ENCODE measurements around the gene VTI1A. TPM values are rescaled to one million over a fixed set of nuclear protein-coding genes. Genes with fewer than 3 reads are reported as not detected.
"Not testable (repeated sequence)": the region's sequence is repeated elsewhere in the genome, so short reads cannot be mapped to it uniquely, and the experiment has no call there.

The VTI1A gene
- total RNA-seq, 1 donor from 2014 or later: 29.7 TPM

DNA sequence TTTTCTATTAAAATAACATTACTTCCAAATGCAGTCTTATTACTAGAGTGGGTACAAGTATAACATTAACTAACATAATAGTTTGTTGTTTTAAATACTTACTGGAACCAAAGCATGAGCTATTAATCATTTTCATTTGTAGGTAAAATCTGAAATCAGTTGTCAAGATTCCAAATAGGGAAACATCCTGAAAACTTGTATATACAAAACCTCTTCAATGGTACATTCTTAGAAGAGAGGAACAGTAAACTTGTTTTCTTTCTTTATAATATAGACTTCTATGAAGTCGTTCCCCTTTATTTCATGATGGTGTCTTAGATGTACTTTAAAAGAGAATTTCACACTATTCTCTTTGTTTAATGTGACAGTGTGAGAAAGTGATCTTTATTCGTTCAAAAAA is 85.9 kb downstream of the VTI1A start:
- Histone ChIP-seq H3K27ac (no peak overlapping the region), H3K27me3 (no peaks in the 10 kb centered on the region), H3K9me3 (no peaks in the 10 kb centered on the region), H3K4me3 (no peak overlapping the region), H3K36me3 (no peaks in the 10 kb centered on the region), H3K4me1 (no peaks in the 10 kb centered on the region)
- DNase-seq: no peak
- TF ChIP-seq, protein P1, sequence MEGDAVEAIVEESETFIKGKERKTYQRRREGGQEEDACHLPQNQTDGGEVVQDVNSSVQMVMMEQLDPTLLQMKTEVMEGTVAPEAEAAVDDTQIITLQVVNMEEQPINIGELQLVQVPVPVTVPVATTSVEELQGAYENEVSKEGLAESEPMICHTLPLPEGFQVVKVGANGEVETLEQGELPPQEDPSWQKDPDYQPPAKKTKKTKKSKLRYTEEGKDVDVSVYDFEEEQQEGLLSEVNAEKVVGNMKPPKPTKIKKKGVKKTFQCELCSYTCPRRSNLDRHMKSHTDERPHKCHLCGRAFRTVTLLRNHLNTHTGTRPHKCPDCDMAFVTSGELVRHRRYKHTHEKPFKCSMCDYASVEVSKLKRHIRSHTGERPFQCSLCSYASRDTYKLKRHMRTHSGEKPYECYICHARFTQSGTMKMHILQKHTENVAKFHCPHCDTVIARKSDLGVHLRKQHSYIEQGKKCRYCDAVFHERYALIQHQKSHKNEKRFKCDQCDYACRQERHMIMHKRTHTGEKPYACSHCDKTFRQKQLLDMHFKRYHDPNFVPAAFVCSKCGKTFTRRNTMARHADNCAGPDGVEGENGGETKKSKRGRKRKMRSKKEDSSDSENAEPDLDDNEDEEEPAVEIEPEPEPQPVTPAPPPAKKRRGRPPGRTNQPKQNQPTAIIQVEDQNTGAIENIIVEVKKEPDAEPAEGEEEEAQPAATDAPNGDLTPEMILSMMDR (IDR thresholded peaks at IDR 0.05): no peak
- ATAC-seq: no peak
- intact Hi-C loops (cut with DNase I): no loop called here

DNA sequence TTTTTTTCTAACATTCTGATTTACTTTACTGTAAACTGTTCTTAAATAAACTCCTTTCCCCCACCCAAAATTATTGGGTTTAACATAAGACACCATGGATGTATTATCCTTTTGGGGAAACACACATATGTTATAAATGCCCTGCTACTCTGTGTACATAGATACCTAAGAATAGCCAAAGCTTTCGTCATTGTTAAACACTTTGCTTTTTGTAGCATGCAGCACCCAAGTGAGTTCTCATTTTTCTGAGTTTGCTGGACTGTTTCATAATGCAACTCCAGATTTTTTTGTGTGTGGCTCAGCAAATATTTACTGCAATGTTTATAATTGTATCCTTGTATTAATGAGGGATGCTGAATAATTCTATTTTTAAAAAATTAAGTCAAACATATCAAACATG is 86.9 kb downstream of the VTI1A start:
- no peak for DNase-seq
- no peak for ATAC-seq
- no peaks in the 10 kb centered on the region for H3K9me3 ChIP-seq
- no peaks in the 10 kb centered on the region for H3K27me3 ChIP-seq
- H3K4me1 ChIP-seq: no peaks in the 10 kb centered on the region
- peaks cover 7% of the 10 kb centered on the region for H3K36me3 ChIP-seq
- no peak overlapping the region for H3K4me3 ChIP-seq
- intact Hi-C loops (cut with DNase I): no loop called here
- H3K27ac ChIP-seq: no peak overlapping the region
- TF ChIP-seq, protein P1 (IDR thresholded peaks at IDR 0.05): no peak

DNA sequence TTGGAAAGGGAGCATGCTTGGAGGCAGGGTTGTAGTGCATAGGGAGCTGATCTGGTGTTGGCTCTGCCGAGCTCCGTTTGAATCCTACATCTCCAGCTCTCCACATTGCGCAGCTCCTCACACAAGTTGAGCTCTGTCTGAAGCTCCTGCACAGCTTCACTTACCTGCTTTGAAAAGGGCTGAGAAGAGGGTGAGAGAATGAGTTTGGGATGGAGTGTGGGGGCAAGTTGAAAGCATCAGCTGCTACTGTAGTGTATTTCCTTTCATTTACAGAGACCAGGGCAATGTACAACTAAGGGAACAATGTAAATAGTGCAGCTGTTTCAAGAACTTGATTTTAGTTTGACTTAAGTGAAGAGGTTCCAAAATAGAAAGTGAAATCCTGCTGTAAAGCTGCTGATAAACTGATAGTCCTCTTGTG is 88.5 kb downstream of the VTI1A start:
- TF ChIP-seq, protein P1 (IDR thresholded peaks at IDR 0.05): no peak
- Histone ChIP-seq H3K27me3 (no peaks in the 10 kb centered on the region), H3K4me3 (peak overlapping the region; percentile 11), H3K27ac (no peak overlapping the region), H3K4me1 (no peaks in the 10 kb centered on the region), H3K36me3 (peaks cover 15% of the 10 kb centered on the region), H3K9me3 (no peaks in the 10 kb centered on the region)
- peak; percentile 30 for ATAC-seq
- intact Hi-C loops (cut with DNase I): no loop called here
- DNase-seq: no peak

- no peak for ATAC-seq
- Histone ChIP-seq H3K4me3 (no peak overlapping the region), H3K9me3 (no peaks in the 10 kb centered on the region), H3K27me3 (no peaks in the 10 kb centered on the region), H3K27ac (no peak overlapping the region), H3K4me1 (no peaks in the 10 kb centered on the region), H3K36me3 (peaks cover 15% of the 10 kb centered on the region)
- DNase-seq: no peak
- intact Hi-C loops (cut with DNase I): no loop called here
- TF ChIP-seq, protein P1 (IDR thresholded peaks at IDR 0.05): no peak
Measured at GRCh38 chr10:112536663-112537062, 89.6 kb downstream of the VTI1A start.

DNA sequence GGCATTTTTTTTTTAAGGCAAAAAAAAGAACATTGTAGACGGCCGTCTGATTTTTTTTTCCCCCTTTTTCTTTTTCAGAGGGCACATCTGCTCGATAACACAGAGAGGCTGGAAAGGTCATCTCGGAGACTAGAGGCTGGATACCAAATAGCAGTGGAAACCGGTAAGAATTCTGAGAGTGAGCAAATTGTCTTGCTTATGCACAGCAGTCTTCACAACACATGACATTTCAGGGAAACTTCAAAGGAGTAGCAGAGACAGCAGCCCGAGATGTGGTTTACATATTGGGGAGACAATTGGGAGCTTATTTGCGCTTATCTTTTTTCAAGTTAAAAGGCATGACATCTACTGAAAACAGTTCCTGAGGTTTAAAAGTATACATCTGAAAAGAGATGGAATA is 91.2 kb downstream of the VTI1A start:
- no peaks in the 10 kb centered on the region for H3K4me1 ChIP-seq
- TF ChIP-seq, protein P1 (IDR thresholded peaks at IDR 0.05): no peak

DNA sequence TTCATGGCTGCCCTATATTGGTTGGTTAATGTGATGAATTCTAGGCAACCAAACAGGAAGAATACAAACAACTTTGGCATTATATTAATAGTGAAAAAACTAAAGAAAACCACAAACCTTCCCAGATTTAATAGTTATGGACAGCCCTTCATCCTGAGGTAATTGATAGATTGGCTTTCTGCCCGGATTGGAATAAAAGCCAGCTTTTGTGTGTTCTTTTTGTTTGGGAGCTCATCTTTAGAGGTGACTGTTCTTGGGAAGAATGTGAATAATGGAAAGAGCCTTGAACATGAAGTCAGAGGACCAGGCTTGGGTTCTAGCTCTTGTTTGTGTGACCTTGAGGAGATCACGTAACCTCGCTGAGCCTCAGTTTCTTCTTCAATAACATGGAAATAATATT is 92.3 kb downstream of the VTI1A start:
- ATAC-seq: no peak
- Histone ChIP-seq H3K4me1 (no peaks in the 10 kb centered on the region), H3K9me3 (no peaks in the 10 kb centered on the region), H3K27me3 (no peaks in the 10 kb centered on the region), H3K36me3 (peaks cover 15% of the 10 kb centered on the region), H3K27ac (no peak overlapping the region), H3K4me3 (no peak overlapping the region)
- TF ChIP-seq, protein P1 (IDR thresholded peaks at IDR 0.05): no peak
- no peak for DNase-seq
- intact Hi-C loops (cut with DNase I): no loop called here

More for the DNA sequence above, 91.2 kb downstream of the VTI1A start:
- Histone ChIP-seq H3K27me3 (no peaks in the 10 kb centered on the region), H3K9me3 (no peaks in the 10 kb centered on the region), H3K4me3 (no peak overlapping the region), H3K27ac (no peak overlapping the region), H3K36me3 (peaks cover 15% of the 10 kb centered on the region)
- no peak for DNase-seq
- intact Hi-C loops (cut with DNase I): no loop called here
- no peak for ATAC-seq

- DNase-seq; H3K9me3 ChIP-seq; H3K27ac ChIP-seq; H3K27me3 ChIP-seq; ATAC-seq; intact Hi-C loops (cut with DNase I); H3K4me3 ChIP-seq; H3K4me1 ChIP-seq: not testable (repeated sequence)
- H3K36me3 ChIP-seq: peaks cover 15% of the 10 kb centered on the region
Measured at GRCh38 chr10:112542823-112543222, 95.8 kb downstream of the VTI1A start.

Data from upper lobe of right lung (tissue), 1 donor.